ENCODE measurements around the gene AKAP12. TPM values are rescaled to one million over a fixed set of nuclear protein-coding genes. Genes with fewer than 3 reads are reported as not detected.
A peak's percentile ranks its signal among the peaks of the same experiment; 100 is the strongest.

Gene AKAP12, protein sequence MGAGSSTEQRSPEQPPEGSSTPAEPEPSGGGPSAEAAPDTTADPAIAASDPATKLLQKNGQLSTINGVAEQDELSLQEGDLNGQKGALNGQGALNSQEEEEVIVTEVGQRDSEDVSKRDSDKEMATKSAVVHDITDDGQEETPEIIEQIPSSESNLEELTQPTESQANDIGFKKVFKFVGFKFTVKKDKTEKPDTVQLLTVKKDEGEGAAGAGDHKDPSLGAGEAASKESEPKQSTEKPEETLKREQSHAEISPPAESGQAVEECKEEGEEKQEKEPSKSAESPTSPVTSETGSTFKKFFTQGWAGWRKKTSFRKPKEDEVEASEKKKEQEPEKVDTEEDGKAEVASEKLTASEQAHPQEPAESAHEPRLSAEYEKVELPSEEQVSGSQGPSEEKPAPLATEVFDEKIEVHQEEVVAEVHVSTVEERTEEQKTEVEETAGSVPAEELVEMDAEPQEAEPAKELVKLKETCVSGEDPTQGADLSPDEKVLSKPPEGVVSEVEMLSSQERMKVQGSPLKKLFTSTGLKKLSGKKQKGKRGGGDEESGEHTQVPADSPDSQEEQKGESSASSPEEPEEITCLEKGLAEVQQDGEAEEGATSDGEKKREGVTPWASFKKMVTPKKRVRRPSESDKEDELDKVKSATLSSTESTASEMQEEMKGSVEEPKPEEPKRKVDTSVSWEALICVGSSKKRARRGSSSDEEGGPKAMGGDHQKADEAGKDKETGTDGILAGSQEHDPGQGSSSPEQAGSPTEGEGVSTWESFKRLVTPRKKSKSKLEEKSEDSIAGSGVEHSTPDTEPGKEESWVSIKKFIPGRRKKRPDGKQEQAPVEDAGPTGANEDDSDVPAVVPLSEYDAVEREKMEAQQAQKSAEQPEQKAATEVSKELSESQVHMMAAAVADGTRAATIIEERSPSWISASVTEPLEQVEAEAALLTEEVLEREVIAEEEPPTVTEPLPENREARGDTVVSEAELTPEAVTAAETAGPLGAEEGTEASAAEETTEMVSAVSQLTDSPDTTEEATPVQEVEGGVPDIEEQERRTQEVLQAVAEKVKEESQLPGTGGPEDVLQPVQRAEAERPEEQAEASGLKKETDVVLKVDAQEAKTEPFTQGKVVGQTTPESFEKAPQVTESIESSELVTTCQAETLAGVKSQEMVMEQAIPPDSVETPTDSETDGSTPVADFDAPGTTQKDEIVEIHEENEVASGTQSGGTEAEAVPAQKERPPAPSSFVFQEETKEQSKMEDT (N-terminal part only)
- 15.1 TPM for total RNA-seq
- long read RNA-seq, partial matches to known transcripts, result 9 of 11 reads
- long read RNA-seq, other reads (novel, unspliced or antisense), result 2 of 11 reads

DNA sequence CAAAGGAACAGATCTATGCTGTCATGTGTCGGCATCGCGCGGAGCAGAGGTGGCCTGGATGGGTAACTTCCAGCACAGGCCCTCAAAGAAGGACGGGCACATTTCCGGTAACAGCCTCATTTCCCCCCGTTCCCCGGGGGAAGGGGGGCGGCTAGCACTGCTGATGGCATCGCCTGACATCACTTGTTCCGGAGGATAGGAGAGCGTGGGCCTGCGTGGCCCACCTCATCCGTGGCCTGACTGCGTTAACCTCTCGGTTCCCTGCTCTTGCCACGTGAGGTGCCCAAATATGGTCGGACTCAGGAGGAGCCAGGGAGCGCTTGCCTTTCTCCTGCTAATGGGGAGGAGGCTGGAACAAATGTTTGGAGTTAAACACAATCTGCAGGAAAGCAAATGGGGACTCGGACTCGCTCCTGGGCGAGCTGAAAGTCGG, at the start of gene AKAP12:
Gene AKAP12, plus strand, starts transcription at position 365 of the 433 bp plus-strand sequence. CDS start 596 bp downstream, outside the sequence.
- intact Hi-C loops (cut with micrococcal nuclease), result no loop called here
- ATAC-seq (peak; percentile 54), DNase-seq (peak; percentile 44)

DNA sequence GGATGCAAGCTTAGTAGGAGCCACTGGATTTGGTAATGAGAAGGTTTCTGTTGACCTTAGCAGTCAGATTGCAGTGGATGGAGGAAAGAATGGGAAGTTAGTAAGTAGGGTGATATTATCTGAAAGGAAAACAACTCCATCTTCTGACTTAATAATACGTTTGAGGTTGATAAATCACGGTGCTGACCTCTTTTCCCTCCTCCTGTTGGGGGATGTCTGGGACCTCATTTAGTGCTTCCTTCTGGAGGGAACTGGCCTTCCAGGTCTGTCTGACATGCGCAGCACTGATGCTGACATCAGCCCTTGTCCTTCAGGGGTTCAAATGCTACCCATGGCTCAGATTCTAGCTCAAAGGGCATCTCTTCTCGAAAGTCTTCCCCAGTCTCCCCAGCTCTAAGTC, 48.2 kb upstream of the AKAP12 start:
- intact Hi-C loops (cut with micrococcal nuclease), result no loop called here
- ATAC-seq, result no peak
- DNase-seq, result no peak

DNA sequence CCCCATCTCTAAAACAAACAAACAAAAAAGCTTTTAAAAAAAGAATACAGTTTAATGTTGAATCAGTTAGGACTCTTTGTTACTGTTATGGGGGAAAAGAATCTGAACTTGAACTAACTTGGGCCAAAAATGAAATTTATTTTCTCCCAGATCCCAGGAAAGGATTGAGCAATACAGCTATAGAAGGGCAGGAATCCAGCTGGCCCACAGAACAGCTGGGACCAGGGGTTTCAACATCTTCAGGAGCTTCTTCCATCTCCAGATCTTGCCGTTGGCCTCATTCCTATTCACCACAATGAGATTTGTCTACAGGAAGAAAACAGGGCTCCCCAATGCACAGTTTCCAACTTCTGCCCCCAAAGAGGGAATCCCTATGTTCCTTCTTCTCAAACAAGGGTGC, 43.2 kb upstream of the AKAP12 start:
- intact Hi-C loops (cut with micrococcal nuclease), result no loop called here
- peak; percentile 50 for DNase-seq
- ATAC-seq, result peak; percentile 89

DNA sequence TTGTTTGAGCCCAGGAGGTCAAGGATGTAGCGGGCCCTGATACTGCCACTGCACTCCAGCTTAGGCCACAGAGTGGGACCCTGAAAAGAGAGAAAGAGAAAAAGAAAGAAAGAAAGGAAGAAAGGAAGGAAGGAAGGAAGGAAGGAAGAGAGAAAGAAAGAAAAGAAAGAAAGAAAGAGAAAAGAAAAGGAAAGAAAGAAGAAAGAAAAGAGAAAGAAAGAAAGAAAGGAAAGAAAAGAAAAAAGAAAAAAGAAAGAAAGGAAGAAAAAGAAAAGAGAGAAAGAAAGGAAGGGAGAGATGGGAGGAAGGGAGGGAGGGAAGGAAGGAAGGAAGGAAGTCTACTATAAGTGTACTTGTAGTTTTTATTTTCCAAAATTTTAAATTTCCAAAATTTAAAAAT, 42.2 kb upstream of the AKAP12 start:
- ATAC-seq, result no peak
- DNase-seq, result no peak
- intact Hi-C loops (cut with micrococcal nuclease), result no loop called here

DNA sequence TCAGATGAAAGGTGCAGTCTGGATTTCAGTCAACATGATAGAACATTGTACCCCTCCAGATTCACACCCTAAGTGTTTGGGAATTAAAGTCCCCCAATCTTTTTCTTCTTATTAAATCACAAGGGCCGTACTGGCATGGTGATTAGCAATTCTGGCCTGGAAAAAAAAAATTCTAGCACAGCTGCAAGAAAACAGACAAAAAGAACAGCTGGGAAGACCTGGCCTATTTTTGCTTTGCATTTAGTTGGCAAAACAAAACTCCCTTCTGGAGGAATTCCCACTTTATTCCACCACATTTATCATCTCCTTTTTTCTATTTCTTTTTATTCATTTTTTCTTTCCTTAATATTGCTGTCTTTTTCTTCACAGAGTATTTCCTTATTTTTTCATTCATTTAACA, 39.8 kb upstream of the AKAP12 start:
- ATAC-seq (no peak), DNase-seq (no peak)
- intact Hi-C loops (cut with micrococcal nuclease), result no loop called here

DNA sequence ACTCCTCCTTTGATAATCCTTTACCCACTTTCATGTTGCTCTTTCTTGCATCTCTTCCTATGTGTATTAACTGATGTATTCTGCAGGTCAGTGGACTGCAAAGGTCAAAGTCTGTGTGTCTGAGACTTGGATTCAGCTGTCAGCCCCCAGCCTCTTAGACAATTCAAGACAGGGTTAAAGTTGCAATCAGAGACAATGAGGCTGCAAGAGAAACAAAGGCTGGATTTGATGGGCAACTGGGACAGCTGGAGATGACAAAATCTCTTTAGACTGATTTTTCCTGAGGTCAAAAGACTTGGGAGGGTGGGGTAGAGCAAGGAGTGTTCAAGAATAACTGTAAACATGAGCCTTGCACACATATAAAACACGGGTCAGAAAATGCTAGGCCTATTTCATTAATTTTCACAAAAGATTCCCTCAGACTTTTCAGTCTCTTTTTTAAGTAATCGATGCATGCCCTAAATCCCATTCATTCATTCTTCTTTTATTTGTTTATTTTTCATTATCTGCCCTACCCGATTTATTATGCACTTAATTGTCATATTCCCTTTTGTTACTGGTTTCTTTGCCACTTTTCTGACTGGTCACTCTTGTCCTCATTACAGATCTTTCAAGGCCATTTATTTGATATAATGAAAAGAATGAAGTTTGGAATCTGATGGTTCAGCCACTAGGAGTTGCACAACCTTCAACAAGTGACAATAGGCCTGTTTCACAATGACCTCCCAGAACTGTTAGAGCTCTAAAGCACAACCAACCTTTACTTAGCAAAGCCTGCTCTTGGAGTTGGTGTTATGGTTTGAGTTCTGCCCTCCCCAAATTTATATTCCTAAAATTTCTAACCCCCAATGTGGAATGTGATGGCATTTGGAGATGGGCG, 33.8 kb upstream of the AKAP12 start:
- ATAC-seq (no peak), DNase-seq (no peak)
- intact Hi-C loops (cut with micrococcal nuclease), result no loop called here

DNA sequence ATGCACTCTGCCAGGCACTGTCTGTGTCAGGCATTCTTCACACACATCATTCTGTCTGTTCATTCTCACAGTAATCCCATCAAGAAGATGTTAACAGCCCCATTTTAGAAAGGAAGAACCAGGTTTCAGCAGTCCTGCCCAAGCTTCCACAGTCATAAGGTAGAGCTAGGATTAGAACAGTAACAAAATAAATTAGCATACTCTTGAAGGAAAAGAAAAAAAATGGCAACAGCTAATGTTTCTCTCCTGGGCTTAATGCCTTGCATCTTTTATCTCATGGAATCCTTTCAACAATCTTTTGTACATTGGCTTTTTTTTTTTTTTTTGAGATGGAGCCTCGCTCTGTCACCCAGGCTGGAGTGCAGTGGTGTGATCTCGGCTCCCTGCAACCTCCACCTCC, 32.1 kb upstream of the AKAP12 start:
- no peak for DNase-seq
- no peak for ATAC-seq
- intact Hi-C loops (cut with micrococcal nuclease), result no loop called here

DNA sequence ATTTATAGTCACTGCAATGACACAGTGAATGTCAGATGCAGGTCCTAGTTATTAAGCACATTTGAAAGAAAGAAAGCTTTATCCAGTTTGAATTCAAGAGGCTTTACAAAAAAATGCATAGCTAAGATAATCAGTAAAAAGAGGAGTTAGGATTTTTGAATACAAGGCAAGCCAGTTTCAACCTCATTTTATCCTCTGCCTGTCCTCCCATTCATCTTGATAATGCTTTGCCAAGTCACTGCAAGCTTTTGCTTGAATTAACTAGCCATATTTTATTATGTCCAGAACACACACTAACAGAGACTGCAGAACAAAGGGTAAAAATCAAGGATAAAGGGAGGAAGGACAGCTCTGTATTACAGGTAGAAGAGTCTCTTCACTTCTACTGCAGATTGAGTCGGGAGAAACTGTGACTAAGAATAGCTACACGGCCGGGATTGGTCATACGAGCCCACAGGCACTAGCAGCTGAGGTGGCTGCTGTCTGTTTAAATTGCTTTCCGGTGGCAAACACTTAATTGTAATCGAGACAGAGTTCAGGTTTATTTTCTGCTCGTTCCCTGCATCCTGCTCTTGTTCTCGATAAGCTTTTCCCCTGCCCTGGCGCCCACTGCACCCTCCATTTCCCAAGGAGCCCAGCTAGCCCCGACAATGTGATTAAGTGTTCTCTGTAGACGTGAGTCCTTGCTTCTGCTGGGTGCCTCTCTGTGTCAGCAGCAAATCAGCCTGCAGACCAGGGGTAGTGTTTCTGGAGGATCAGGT, 30.5 kb upstream of the AKAP12 start:
- intact Hi-C loops (cut with micrococcal nuclease), result no loop called here
- DNase-seq, result no peak
- ATAC-seq, result peak; percentile 45

DNA sequence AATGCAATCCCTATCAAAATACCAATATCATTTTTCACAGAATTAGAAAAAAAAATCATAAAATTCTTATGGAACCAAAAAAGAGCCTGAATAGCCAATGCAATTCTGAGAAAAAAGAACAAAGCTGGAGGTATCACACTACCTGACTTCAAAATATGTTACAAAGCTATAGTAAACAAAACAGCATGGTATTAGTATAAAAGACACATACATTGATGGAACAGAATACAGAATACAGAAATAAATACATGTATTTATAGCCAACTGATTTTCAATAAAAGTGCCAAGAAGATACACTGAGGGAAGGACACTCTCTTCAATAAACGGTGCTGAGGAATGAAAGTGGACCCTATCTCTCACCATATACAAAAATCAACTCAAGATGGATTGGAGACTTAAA, 28.7 kb upstream of the AKAP12 start:
- DNase-seq (no peak), ATAC-seq (no peak)
- intact Hi-C loops (cut with micrococcal nuclease), result no loop called here

DNA sequence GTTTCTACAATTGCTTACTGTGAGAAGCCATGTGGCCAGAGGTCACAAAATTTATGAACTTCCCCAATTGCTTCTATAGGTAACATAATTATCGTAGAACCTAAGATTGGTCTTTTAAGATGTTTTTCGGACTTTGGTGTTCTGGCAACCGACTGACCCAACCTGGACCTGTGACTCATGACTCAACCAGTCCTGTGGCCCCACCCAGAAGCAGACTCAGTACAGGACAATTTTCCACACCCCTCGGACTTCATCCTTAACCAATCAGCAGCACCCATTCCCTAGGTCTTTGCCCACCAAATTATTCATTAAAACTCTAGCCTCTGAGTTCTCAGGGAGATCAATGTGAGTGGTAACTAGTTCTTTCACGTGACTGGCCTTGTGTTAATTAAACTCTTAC, 26.4 kb upstream of the AKAP12 start:
- intact Hi-C loops (cut with micrococcal nuclease), result no loop called here
- ATAC-seq (no peak), DNase-seq (no peak)

DNA sequence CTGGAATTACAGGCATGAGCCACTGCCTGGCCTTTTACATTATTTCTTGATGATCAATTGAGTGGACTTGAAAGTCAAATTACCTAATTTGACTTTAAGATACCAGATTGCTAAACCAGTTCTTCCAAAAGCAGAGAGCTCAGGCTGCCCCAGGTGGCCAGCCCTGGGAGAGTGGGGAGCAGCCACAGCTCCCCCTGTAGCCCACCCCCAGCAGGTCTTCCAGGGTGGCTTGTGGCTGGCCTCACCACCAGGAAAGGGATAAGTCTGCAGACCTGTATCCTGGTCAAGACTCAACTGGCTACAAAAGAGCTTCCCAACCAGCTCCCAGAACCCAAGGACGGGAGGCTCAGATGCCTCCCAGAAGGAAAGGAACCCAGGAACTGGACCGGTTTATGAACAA, 23.8 kb upstream of the AKAP12 start:
- ATAC-seq, result no peak
- no peak for DNase-seq
- intact Hi-C loops (cut with micrococcal nuclease), result no loop called here

DNA sequence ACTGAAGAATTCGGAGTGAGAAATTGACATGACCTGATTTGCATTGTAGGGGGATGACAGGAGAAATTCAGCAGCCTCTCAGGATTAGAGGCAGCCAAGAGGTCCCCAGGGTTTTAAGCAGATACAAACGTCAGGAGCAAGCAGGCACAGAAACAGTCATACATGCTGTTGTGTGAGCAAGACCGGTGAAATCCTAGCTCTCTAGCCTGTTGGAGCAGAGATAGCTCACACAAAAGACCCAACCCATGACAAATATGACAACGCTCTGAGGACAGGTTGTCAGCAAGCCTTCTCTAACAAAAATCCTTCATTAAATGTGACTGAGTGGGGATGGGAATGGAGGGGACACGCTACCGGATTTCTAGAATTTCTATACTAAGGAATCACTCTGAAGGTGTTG, 23.0 kb upstream of the AKAP12 start:
- intact Hi-C loops (cut with micrococcal nuclease), result no loop called here
- DNase-seq (no peak), ATAC-seq (no peak)

DNA sequence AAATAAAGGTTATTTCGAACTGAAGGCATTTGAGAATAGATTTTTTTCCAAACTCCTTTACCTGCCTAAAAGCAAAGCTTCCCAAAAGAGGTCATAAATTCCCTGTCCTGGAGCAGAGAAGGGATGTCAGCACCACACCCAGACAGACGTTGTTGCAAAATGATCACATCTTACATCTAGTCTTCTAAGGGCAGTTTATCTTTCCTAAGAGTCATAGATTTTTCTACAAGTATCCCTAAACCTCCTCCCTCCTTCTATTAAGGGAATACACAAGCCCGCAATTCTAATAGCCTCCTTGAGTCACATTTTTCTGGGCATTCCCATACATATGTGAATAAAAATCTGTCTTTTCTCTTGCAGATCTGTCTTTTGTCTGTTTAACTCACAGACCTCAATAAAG, 20.6 kb upstream of the AKAP12 start:
- no peak for DNase-seq
- intact Hi-C loops (cut with micrococcal nuclease), result no loop called here
- ATAC-seq, result no peak

DNA sequence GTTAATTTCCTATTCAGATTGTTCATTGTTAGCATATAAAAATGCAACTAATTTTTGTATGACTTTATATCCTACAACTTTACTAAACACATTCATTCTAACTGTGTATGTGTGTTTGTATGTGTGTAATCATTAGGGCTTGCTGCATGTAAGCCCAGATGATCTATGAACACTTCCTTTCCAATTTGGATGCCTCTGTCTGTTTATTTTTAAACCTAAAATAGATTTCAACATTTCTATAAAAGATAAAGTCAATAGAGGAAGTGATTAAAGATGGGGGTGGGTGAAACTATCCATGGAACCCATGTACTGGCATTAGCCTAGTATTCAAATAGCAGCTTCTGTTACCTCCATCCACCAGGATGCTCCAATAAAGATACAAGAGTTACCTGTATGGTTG, 15.7 kb upstream of the AKAP12 start:
- intact Hi-C loops (cut with micrococcal nuclease), result no loop called here
- no peak for DNase-seq

DNA sequence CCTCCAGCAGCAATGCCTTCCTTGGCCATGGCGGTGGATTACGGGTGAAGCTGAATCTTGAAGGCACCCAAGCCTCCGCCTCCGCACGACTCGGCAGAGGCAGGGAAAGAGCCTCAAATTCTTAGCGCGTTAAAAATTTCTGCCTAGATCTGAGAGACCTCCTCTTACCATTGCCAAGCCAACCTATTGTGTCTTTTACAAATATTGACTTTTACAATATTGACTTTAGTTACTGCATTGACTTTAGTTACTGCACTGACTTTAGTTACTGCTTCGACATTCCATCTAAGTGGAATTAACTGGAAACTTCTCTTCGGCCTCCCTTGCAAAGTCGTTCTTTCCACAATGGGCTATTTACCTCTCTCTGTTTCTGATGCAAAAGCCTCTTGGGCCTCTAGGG, 13.8 kb upstream of the AKAP12 start:
- ATAC-seq, result no peak
- DNase-seq, result no peak
- intact Hi-C loops (cut with micrococcal nuclease), result no loop called here

More for the DNA sequence above, 15.7 kb upstream of the AKAP12 start:
- no peak for ATAC-seq

DNA sequence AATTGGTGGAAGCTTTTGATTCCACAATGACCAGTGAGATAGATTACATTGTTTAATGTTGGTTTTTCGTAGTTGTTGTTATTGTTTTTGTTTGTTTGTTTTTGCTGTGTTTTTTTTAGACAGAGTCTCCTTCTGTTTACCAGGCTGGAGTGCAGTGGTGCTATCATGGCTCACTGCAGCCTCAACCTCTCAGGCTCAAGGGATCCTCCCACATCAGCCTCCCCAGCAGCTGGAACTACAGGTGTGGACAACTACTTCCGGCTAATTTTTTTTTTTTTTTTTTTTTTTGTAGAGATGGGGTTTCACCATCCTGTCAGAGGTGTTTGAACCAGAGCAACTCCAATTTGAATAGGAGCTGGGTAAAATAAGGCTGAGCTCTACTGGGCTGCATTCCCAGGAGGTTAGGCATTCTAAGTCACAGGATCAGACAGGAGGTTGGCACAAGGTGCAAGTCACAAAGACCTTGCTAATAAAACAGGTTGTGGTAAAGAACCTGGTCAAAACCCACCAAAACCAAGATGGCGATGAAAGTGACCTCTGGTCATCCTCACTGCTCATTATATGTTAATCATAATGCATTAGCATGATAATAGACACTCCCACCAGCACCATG, 10.9 kb upstream of the AKAP12 start:
- ATAC-seq, result no peak

More for the DNA sequence above, 10.9 kb upstream of the AKAP12 start:
- DNase-seq, result no peak
- intact Hi-C loops (cut with micrococcal nuclease), result no loop called here
